Measurements from ENCODE around the gene TPST2.

GRCh38 chr22:26483043-26483438 lies 106.9 kb downstream of the TPST2 start:
- TF ChIP-seq CTCF (IDR thresholded peaks at IDR 0.05 in 2 of 3, conservative IDR thresholded peaks at IDR 0.05 in 1 of 3; ENCODE audit: control insufficient read depth in 2 of 3, extremely low read depth in 1 of 3, insufficient read depth in 1 of 3, low read depth in 3 of 3, low read length in 3 of 3) (no peak), SREBF2 (IDR thresholded peaks at IDR 0.05; ENCODE audit: low read length) (no peak), ELK1 (IDR thresholded peaks at IDR 0.05; ENCODE audit: low read depth, low read length) (no peak), KDM1A (IDR thresholded peaks at IDR 0.05; ENCODE audit: borderline replicate concordance) (no peak), USF1 (IDR thresholded peaks at IDR 0.05; ENCODE audit: borderline replicate concordance, extremely low read length, insufficient read depth, low read depth, low read length) (no peak), SUPT20H (IDR thresholded peaks at IDR 0.05; ENCODE audit: borderline replicate concordance, control insufficient read depth, low read depth, low read length) (no peak), POLR2A (IDR thresholded peaks at IDR 0.05; ENCODE audit: low read depth, low read length) (no peak), ETV6 (conservative IDR thresholded peaks at IDR 0.05 in 1 of 2, IDR thresholded peaks at IDR 0.05 in 1 of 2; ENCODE audit: borderline replicate concordance in 1 of 2, low read depth in 1 of 2) (no peak)
